CD1c-positive myeloid dendritic cell (primary cell): ENCODE results near the gene NECAP2.
"Not testable (repeated sequence)": the region's sequence is repeated elsewhere in the genome, so short reads cannot be mapped to it uniquely, and the experiment has no call there.

Experiments
- DNase-seq: peaks from one replicate; pipeline ENCODE4 v3.0.0-alpha.2; 2016; ENCODE audit errors: extremely low spot score

Gene NECAP2

GRCh38 chr1:16425125-16426025 is 15.1 kb upstream of the NECAP2 start:
- no peak for DNase-seq

- peak; percentile 22 for DNase-seq
Observed at GRCh38 chr1:16430606-16431005, 9.9 kb upstream of the NECAP2 start.

DNA sequence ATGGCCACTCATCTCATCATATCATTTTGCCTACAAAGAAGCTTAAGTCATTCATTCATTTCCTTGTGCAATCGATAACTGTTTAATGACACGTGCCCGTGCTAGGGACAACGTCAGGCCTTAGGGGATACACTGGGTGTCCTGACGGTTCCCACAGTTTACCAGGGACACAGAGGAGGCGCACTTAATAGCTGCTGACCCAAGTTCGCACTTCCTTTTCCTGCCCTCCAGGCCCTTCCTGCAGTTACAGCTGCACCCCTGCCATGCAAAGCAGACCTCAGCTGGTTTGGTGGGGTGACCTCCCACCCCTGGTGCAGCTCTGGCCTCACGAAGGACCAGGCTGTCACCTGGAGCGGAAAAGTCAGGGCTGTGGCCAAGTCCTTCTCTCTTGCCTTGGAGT is 7.5 kb upstream of the NECAP2 start:
- peak; percentile 20 for DNase-seq

DNA sequence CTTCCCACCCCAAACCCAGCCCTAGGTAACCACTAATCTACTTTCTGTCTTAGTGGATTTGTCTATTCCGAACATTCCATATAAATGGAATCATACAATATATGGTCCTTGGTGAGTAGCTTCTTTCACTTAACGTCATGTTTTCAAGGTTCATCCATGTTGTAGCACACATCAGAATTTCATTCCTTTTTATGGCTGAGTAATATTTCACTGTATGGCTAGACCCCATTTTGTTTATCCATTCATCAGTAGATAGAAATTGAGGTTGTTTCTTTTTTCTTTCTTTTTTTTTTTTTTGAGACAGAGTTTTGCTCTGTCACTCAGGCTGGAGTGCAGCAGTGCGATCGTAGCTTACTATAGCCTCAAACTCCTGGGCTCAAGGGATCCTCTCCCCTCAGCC is 6.5 kb upstream of the NECAP2 start:
- DNase-seq: no peak

DNA sequence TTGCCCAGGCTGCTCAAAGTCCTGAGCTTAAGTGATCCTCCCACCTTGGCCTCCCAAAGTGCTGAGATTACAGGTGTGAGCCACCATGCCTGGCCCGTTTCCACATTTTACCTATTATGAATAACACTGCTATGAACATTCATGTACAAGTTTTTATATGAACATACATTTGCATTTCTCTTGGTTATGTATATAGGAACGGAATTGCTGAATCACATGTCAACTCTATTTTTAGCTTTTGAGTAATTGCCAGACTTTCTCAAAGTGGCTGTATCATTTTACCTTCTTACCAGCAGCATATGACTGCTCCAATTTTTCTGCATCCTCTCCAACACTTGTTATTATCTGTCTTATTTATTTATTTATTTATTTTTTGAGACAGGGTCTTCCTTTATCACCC is 6.0 kb upstream of the NECAP2 start:
- DNase-seq: no peak

- DNase-seq: no peak
Observed at GRCh38 chr1:16436946-16437474, 3.5 kb upstream of the NECAP2 start, which contains the start of gene SPATA21. TSS of gene SPATA21 (minus strand) at chr1:16437424. CDS start at chr1:16431371, 6,053 bp downstream.

DNA sequence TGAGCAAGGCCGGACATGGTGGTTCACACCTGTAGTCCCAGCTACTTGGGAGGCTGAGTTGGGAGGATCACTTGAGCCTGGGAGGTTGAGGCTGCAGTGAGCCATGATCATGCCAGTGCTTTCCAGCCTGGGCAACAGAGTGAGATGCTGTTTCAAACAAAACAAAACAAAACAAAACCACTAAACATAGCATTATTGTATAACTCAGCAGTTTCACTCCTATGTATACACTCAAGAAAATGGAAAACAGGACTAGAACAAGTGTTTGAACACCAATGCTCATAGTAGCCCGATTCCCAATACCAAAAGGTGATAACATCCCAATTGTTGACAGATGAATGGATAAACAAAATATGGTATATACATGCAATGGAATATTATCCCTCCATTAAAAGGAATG is 2.0 kb upstream of the NECAP2 start:
- no peak for DNase-seq

DNA sequence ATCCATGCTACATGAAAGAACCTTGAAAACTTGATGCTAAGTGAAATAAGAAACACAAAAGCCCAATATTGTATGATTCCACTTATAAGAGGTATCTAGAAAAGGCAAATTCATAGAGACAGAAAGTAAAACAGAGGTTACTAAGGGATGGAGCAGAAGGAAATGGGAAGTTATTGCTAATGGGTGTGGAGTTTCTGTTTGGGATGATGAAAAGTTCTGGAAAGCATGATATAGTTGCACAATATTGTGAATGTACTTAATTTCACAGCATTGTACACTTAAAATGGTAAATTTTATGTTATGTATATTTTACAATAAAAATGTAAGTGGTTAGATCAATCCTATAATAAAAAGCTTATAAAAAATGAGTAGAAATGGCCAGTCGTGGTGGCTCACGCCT is 1.6 kb upstream of the NECAP2 start:
- DNase-seq: peak; percentile 21

DNA sequence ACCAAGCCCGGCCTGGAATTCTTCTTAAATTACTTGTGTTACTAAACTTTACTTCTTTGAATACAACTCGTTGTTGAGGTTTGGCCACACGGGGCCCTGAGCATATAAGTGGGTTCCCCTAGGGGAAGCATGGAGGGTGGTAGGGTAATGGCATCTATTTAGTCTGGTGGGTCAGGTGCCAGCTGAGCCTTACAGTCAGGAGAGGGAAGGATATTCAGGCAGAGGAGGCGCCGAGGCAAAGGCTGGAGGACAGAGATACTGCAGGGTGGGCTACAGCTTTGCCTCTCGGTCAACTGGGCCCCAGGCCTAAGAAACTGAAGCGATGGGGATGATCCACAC is 424 bp upstream of the NECAP2 start:
- DNase-seq: no peak

DNA sequence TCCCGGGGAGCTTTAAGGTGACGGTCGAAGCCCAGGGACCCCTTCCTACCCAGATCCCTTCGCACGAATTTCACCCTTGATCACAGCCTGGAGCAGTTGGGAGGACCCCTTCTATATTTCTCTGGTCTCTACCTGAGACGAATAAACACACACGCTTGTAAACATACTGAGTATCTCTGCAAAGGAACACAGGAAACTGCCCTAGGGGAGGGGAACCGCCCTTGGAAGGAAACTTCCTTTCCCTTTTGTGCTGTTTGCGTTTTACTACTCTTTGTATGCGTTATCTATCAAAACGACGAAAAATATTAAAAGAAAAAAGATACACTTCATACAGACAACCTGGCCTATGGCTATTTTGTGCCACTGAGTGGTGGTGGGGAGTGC is 750 bp downstream of the NECAP2 start:
- DNase-seq: peak; percentile 38

DNA sequence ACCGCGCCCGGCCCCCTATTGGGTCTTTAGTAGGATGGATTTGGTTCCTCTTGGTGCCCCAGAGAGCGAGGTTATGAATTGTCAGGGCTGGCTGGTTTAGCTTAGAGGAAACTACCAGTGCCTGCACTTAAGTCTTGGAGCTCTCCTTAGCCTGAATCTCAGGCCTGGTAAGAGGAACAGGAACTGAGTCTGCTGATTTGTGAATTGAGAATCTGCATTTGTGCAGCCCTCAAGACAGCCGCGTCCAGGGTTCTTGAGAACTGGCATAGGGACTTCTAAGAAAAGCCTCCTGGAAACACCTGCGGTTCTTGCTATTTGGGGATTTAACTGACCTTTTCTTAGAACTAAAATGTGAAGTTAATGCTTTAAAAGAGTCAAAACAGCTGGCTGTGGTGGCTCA is 1.7 kb downstream of the NECAP2 start:
- DNase-seq: peak; percentile 81

DNA sequence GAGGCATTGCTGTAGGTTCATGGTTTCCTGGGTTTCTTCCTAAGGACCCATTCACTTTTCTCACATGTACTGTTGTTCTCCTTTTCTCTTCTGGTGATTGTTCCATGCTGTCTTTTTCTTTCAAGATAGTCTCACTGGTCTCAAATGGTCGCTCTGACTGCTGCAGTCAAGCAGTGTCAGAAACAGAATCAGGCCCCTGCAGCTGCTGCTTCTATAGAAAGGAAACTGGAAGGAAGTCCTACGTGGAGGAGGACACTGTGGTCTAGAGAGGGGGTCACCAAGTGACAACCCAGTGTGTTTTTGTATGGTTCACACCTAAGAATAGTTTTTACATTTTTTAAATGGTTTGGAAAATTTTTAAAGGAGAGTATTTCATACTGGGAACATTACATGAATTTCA is 2.4 kb downstream of the NECAP2 start:
- no peak for DNase-seq

DNA sequence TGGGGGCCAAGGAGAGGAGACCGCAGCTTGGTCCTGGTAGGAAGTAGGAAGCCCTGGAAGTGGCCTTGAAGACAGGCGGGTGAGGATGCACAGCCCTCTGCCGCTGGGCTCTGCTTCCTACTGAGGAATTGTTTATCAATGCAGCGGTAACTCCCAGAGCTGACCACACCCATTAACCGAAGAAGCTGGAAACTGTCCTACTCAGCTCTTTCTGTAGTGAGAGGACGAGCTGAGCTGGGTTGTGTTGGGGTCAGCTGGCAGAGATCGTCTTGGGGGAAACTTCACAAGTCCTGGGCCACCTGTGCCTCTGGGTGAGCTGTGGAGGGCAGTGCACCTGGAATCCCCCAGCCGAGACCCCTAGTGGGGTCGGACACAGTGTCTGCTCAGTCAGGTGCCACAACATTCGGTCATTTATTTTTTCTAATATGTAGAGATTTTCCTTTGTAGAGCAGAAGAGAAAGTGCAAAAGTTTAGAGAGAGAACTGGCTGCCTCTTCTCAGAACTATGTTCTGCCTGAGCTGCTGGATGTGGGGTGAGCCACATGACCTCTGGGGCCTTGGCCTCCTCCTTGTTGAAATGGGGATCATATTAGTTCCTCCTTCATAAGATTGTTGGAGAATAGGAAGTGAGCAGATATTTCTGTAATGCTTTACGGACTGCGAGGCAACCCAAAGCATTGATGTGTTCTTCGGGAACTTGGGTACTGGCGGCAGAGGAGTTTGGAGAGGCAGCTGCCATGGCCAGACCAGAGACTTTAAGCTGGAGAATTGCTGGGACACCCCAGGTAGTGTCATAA is 3.6 kb downstream of the NECAP2 start:
- peak; percentile 76 for DNase-seq

GRCh38 chr1:16445052-16445451 is 4.5 kb downstream of the NECAP2 start:
- no peak for DNase-seq

- no peak for DNase-seq
Observed at GRCh38 chr1:16446116-16446515, 5.6 kb downstream of the NECAP2 start.

DNA sequence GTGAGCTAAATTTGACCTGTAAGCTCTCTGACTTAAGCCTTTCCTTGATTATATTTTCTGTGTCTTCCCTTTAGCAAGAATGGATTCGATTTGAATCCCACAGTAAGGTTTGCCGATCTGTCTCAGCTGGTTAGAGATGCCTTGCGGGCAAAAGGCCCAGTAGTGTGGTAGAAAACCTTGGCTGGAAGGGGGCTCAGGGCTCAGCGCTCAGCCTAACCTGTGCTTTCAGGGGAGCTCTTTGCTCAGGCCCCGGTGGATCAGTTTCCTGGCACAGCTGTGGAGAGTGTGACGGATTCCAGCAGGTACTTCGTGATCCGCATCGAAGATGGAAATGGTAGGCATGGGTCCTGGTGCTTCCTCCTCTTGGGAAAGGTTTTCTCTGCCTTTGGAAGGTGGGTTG is 7.1 kb downstream of the NECAP2 start:
- DNase-seq: no peak

GRCh38 chr1:16449065-16449464 is 8.5 kb downstream of the NECAP2 start:
- DNase-seq: no peak

DNA sequence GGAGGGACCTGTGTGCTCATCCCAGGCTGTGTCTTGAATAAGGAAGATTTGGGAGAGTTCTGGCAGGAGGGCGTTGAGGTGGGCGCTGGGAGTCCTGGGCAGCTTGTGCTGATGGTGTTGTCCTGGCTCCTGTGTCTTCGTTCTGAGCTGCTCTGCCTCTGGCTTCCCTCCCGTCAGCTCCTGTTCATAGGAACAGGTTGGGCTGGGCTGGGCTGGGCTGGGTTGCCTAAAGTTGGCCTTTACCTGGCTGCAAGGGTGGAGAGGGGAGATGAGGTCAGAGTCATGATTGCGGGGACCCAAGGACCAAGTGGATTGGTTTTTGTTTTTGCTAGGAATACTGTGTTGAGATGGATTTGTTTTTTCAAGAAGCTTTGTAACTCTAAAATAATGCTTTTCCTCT is 9.1 kb downstream of the NECAP2 start:
- no peak for DNase-seq

GRCh38 chr1:16450863-16451481 is 10.4 kb downstream of the NECAP2 start:
- no peak for DNase-seq

- no peak for DNase-seq
Observed at GRCh38 chr1:16451841-16452528, 11.5 kb downstream of the NECAP2 start.

DNA sequence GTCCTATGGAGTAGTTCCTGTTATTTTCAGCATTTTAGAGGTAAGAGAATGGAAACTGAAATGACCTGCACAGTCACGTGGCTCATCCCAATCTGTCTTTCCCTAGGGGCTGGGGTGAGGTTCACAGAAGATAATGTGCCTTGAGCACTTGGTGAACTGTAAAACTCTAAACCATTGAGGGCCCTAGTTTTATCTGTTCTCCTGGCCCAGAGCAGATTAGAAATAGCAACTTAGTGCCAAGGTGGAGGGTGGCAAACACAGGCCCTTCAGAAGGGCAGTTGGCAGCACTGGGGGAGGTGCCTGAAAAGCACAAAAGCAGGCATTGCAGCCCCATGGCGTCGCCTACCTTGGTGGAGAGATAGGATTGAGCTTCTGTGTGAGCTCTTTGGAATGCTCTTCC is 14.4 kb downstream of the NECAP2 start:
- DNase-seq: not testable (repeated sequence)

DNA sequence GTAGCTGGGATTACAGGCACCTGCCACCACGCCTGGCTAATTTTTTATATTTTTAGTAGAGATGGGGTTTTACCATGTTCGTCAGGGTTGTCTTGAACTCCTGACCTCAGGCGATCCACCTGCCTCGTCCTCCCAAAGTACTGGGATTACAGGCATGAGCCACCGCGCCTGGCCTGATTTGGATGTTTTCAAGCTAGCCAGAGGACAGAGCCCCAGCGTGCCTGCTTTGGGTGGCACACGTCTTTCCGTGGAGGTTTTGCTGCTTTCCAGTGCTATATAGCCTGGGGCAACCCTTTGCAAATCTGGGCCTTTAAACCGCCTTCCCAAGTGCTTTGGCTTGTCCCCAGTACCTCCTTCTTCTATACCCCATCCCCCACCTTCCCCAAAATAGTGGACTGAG is 15.6 kb downstream of the NECAP2 start:
- DNase-seq: not testable (repeated sequence)
